Spleen (tissue), 13 donors: Measurements from ENCODE around the gene MAP2K1. TPM values are rescaled to one million over a fixed set of nuclear protein-coding genes. Genes with fewer than 3 reads are reported as not detected.
A peak's percentile ranks its signal among the peaks of the same experiment; 100 is the strongest.
"Not testable (repeated sequence)": the region's sequence is repeated elsewhere in the genome, so short reads cannot be mapped to it uniquely, and the experiment has no call there.

ENCODE experiments used
- DNase-seq: peaks from one replicate; pipeline ENCODE4 v3.0.0-alpha.2; 2020
- H3K27ac ChIP-seq, 8 donors: fragments of 200-600 bp; sonication (generic) in 7 of 8; 1 replicate in 4 of 8; 2 replicates in 4 of 8; pipeline versions ENCODE4 v1.5.0 to v1.8.0; 2016 to 2021; ENCODE audit warnings: inconsistent platforms in 4 of 8, mild to moderate bottlenecking in 4 of 8, moderate library complexity in 1 of 8
- H3K27me3 ChIP-seq, 7 donors: fragments of 200-600 bp; sonication (generic) in 6 of 7; replicated peaks in 1 of 7; 1 replicate in 4 of 7; 2 replicates in 3 of 7; pipeline versions ENCODE4 v1.5.0 to v1.8.0; 2016 to 2021; ENCODE audit warnings: inconsistent platforms in 3 of 7, mild to moderate bottlenecking in 1 of 7
- H3K36me3 ChIP-seq, 6 donors: fragments of 200-600 bp; sonication (generic) in 5 of 6; 1 replicate in 4 of 6; 2 replicates in 2 of 6; pipeline versions ENCODE4 v1.5.0 to v1.8.0; 2016 to 2021; ENCODE audit warnings: inconsistent platforms in 2 of 6
- H3K4me1 ChIP-seq, 6 donors: fragments of 200-600 bp; sonication (generic) in 5 of 6; 1 replicate in 3 of 6; 2 replicates in 3 of 6; pipeline versions ENCODE4 v1.5.0 to v1.8.0; 2016 to 2021; ENCODE audit warnings: inconsistent platforms in 3 of 6
- H3K4me3 ChIP-seq, 8 donors: fragments of 200-600 bp; sonication (generic) in 7 of 8; 1 replicate in 4 of 8; 2 replicates in 4 of 8; pipeline versions ENCODE4 v1.5.0 to v1.8.0; 2016 to 2021; ENCODE audit warnings: inconsistent platforms in 4 of 8, mild to moderate bottlenecking in 4 of 8, moderate library complexity in 2 of 8
- H3K9me3 ChIP-seq, 8 donors: fragments of 200-600 bp; sonication (generic) in 7 of 8; 1 replicate in 4 of 8; 2 replicates in 4 of 8; pipeline versions ENCODE4 v1.5.0 to v1.8.0; 2016 to 2021; ENCODE audit warnings: inconsistent platforms in 4 of 8
- CTCF ChIP-seq, 11 experiments: fragments of 200-600 bp in 7 of 11; fragments of 450-650 bp in 4 of 11; sonication (generic) in 4 of 11; IDR thresholded peaks in 8 of 11; conservative IDR thresholded peaks in 3 of 11; 1 replicate in 7 of 11; 2 replicates in 4 of 11; pipeline versions ENCODE4 v1.4.0 to v1.8.0; 2016 to 2021; ENCODE audit warnings: antibody characterized with exemption in 11 of 11, inconsistent platforms in 4 of 11, mild to moderate bottlenecking in 1 of 11
- POLR2A ChIP-seq, 3 donors: fragments of 450-650 bp; IDR thresholded peaks; one replicate each; pipeline ENCODE4 v1.5.1; 2017; ENCODE audit warnings: antibody characterized with exemption in 3 of 3, mild to moderate bottlenecking in 1 of 3
- POLR2AphosphoS5 ChIP-seq, 3 donors: sonication (generic); formaldehyde crosslinking; IDR thresholded peaks; one replicate each; pipeline ENCODE4 v1.5.1; 2017; ENCODE audit warnings: antibody characterized with exemption in 3 of 3
- WGBS, 5 donors: extraction: QIAGEN DNeasy Blood & Tissue Kit in 3 of 5; methylation state at CpG; one replicate each; pipeline versions ENCODE4 v1.1.5 to v1.1.7; 2013 to 2018; 5-methylcytosine and 5-hydroxymethylcytosine counted together
- intact Hi-C: fragments of 100-400 bp; cut with DNase I; formaldehyde crosslinking; loops from one replicate; pipeline ENCODE4 v1.15.0; 2023; ENCODE audit warnings: low total_unique reads
- long read RNA-seq, 2 donors: transcript quantifications; one replicate each; lab custom pipeline, GENCODE V29; 2026
- polyA plus RNA-seq, 3 donors: library from polyadenylated mRNA; stranded (reverse); fragments of 200-250 nt; gene quantifications; one replicate each; pipeline ENCODE4 v1.2.1, GENCODE V29; 2013
- total RNA-seq, 7 donors: library from RNA; depleted of rRNA in 3 of 7; stranded (reverse); fragments of >200 nt in 3 of 7; fragmentation: NEBNext Ultra II Directional in 4 of 7; extraction: Animal tissue kit (Norgen Biotek cat#: 25700) in 4 of 7; gene quantifications; one replicate each; pipeline versions ENCODE4 v1.1.0 to v1.2.1, GENCODE V29; 2016 to 2021
- donor health status: healthy with polysubstance abuse.
- donor health status: DM: no; HTN: no; CAD: no; lungs with moderate emphysema.
- donor health status: DM: no; HTN: no; CAD: no.
- donor health status: Bipolar disorder and iron deficiency.
- donor health status: healthy.
- donor health status: DM: no; HTN: no; CAD: no.
- donor health status: DM: yes; HTN: yes; CAD: no.

Gene MAP2K1
- total RNA-seq = 10 to 100 TPM; 36.3 to 56.9 (median 47.4) TPM
- 10 to 100 TPM; 20.2 to 34.1 (median 30.1) TPM for polyA plus RNA-seq
- long read RNA-seq, donor 1, transcript MAP2K1-201 (11 exons, 3,410 nt) = major isoform, 6 of 12 reads
- long read RNA-seq, donor 1, partial matches to known transcripts = 5 of 12 reads
- long read RNA-seq, donor 1, other reads (novel, unspliced or antisense) = 0 of 12 reads
- long read RNA-seq, donor 2, transcript MAP2K1-201 (11 exons, 3,410 nt) = major isoform, 13 of 1,922 reads
- long read RNA-seq, donor 2, partial matches to known transcripts = 1,060 of 1,922 reads
- long read RNA-seq, donor 2, other reads (novel, unspliced or antisense) = 849 of 1,922 reads

DNA sequence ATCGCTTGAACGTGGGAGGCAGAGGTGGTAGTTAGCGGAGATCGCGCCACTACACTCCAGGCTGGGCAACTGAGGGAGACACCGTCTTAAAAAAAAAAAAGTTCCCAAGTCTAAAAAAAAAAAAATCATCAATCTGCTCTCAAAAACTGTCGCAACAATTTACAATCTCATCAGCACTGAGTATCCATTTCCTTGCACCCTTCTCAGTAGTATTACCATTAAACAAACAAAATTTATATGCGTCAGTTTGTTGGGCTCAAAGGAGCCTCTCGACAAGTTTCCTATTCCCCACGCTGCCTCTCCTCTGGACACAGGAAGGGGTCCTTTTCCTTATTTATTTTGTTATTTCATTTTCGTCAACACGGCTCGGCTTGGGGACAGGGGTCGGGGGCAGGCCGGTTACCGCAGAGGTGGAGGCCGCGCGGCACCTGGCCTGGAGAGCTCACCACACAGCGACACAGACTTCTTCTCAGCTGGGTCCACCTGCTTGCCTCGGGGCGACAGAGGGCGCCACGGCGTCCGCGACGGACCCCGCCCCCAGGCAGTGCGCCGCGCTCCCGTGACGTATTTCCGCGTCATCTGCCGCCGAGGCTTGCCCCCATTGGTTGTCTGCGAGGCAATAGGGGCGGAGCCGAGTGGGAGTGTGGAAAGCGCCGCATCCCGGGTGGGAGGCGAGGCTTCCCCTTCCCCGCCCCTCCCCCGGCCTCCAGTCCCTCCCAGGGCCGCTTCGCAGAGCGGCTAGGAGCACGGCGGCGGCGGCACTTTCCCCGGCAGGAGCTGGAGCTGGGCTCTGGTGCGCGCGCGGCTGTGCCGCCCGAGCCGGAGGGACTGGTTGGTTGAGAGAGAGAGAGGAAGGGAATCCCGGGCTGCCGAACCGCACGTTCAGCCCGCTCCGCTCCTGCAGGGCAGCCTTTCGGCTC lies at the start of gene MAP2K1:
TSS of gene MAP2K1 (plus strand) at position 709 of the 920 bp plus-strand sequence. CDS start 436 bp downstream, outside the sequence.
- WGBS, 5 donors = 4 to 9% (median 5%) methylated on average over 29 to 69 of the region's 69 CpGs
- H3K27ac ChIP-seq = peak within 1 kb of the TSS; percentile 87 to 98 (median 94)
- no peaks in the 10 kb centered on the region for H3K36me3 ChIP-seq
- no peaks in the 10 kb centered on the region for H3K9me3 ChIP-seq
- peak; percentile 99 for DNase-seq
- TF ChIP-seq POLR2A (IDR thresholded peaks at IDR 0.05) (peak in 2 of 3 donors; percentile 7 to 63), CTCF (IDR thresholded peaks at IDR 0.05 in 8 of 11, conservative IDR thresholded peaks at IDR 0.05 in 3 of 11) (peak; percentile 68 to 91 (median 85)), POLR2AphosphoS5 (IDR thresholded peaks at IDR 0.05) (peak; percentile 94 to 96 (median 96))
- H3K4me3 ChIP-seq = peak within 1 kb of the TSS; percentile 80 to 97 (median 93)
- H3K27me3 ChIP-seq = no peaks in the 10 kb centered on the region
- H3K4me1 ChIP-seq = peaks cover 37 to 61% (median 55%) of the 10 kb centered on the region in 6 donors
- intact Hi-C loops = loop anchor here (5.0 kb wide), 1 partner anchor 116 kb away; the partner anchor contains the start of gene RPL4

DNA sequence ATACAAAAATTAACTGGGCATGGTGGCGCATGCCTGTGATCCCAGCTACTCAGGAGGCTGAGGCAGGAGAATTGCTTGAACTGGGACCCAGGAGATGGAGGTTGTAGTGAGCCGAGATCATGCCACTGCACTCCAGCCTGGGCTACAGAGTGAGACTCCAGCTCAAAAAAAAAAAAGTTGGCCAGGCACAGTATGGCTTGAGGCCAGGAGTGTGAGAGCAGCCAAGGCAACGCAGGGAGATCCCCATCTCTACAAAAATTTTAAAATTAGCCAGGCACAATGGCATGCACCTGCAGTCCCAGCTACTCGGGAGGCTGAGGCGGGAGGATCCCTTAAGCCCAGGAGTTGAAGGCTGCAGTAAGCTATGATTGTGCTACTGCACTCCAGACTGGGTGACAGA lies 38.2 kb upstream of the MAP2K1 start:
- H3K27me3 ChIP-seq, intact Hi-C loops, H3K4me1 ChIP-seq, H3K9me3 ChIP-seq, H3K27ac ChIP-seq, H3K4me3 ChIP-seq, DNase-seq: not testable (repeated sequence)
- H3K36me3 ChIP-seq = peaks cover 0 to 82% (median 13%) of the 10 kb centered on the region in 6 donors
- 54 to 81% (median 64%) methylated on average over 5 of the region's 5 CpGs for WGBS, 5 donors

DNA sequence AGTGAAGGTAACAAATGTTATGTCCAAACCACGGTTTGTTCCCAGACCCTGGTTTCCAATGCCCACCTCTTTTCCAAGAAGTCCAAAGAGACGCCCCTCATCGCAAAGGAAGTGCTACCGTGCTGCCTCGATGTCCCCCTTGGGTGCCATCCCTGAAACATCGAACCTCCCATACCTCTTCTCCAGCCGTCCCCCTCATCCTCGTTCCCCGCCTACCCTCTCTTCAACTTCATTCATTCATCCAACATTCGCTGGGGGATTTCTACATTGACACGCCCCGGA lies 30.7 kb upstream of the MAP2K1 start:
- no peak for DNase-seq
- peak overlapping the region; percentile 44 to 87 (median 66) for H3K4me3 ChIP-seq
- peaks cover 0 to 23% (median 4%) of the 10 kb centered on the region in 6 donors for H3K36me3 ChIP-seq
- H3K27ac ChIP-seq = peak overlapping the region in 7 of 8 donors; percentile 54 to 84 (median 79)
- H3K27me3 ChIP-seq = no peaks in the 10 kb centered on the region
- intact Hi-C loops = no loop called here
- H3K9me3 ChIP-seq = no peaks in the 10 kb centered on the region
- peaks cover 0 to 26% (median 15%) of the 10 kb centered on the region in 6 donors for H3K4me1 ChIP-seq
- WGBS, 5 donors = 0 to 2% (median 1%) methylated on average over 12 of the region's 12 CpGs
- no peak for TF ChIP-seq POLR2A (IDR thresholded peaks at IDR 0.05)
- no peak for TF ChIP-seq CTCF (IDR thresholded peaks at IDR 0.05 in 8 of 11, conservative IDR thresholded peaks at IDR 0.05 in 3 of 11)
- TF ChIP-seq POLR2AphosphoS5 (IDR thresholded peaks at IDR 0.05) = no peak

DNA sequence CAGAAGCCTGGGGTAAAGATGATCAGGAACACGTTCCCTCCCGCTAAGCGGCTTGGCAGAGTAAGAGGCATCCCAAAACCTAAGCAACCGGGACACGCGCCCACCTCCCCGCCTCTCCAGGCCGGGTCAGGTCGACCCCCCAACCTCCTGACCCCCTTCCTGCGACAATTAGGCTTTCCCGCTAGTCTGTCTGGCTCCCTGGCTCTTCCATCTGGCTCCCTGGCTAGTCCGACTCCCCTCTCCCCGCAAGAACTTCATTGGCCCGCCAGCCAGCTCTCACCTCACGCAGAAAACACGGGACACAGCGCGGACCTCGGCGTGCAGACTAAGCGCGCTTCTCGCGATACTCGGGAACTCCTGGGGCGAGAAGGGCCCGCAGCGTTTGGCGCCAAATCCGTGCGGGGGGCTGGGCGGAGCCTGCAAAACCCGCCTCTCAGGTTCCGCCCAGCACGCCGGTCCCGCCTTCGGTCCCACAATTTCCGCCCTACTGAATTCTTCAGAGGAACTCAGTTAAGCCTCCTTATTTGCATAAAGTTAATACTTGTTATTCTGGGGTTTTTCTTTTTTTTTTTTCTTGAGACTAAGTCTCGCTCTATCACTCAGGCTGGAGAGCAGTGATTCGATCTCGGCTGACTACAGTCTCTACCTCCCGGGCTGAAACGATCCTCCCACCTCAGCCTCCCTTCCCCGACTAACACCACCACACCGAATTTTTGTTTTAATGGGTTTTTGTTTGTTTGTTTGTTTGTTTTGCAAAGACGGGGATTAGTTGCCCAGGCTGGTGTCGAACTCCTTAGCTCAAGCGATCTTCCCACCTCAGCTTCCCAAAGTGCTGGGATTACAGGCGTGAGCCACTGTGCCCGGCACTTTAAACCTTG lies 30.1 kb upstream of the MAP2K1 start, which contains the start of gene TIPIN:
TSS of gene TIPIN (minus strand) at position 327 of the 878 bp plus-strand sequence. CDS start 3,738 bp downstream, outside the sequence.
- H3K4me3 ChIP-seq = peak within 1 kb of the TSS; percentile 44 to 87 (median 66)
- TF ChIP-seq POLR2AphosphoS5 (IDR thresholded peaks at IDR 0.05) = peak; percentile 89 to 92 (median 90)
- peak in 4 of 11 experiments; percentile 18 to 36 (median 22) for TF ChIP-seq CTCF (IDR thresholded peaks at IDR 0.05 in 8 of 11, conservative IDR thresholded peaks at IDR 0.05 in 3 of 11)
- TF ChIP-seq POLR2A (IDR thresholded peaks at IDR 0.05) = no peak
- WGBS, 5 donors = 6 to 13% (median 8%) methylated on average over 38 to 51 of the region's 51 CpGs
- H3K36me3 ChIP-seq = peaks cover 0 to 18% (median 4%) of the 10 kb centered on the region in 6 donors
- DNase-seq = peak; percentile 99
- H3K4me1 ChIP-seq = peaks cover 0 to 26% (median 15%) of the 10 kb centered on the region in 6 donors
- intact Hi-C loops = no loop called here
- H3K9me3 ChIP-seq = no peaks in the 10 kb centered on the region
- peak within 1 kb of the TSS in 7 of 8 donors; percentile 63 to 84 (median 79) for H3K27ac ChIP-seq
- H3K27me3 ChIP-seq = no peaks in the 10 kb centered on the region
